Measurements from ENCODE around the gene SPTLC2. TPM values are rescaled to one million over a fixed set of nuclear protein-coding genes. Genes with fewer than 3 reads are reported as not detected.

The SPTLC2 gene
- total RNA-seq, 4 donors from 2014 or later: 23.5 to 73.6 (median 52.3) TPM

- DNase-seq (ENCODE audit: low spot score): no peak
- ATAC-seq (ENCODE audit: low FRiP score): peak; percentile 57
- TF ChIP-seq CTCF (IDR thresholded peaks at IDR 0.05): no peak
Observed at GRCh38 chr14:77565289-77565993, 51.0 kb downstream of the SPTLC2 start.

GRCh38 chr14:77562681-77563080, 53.8 kb downstream of the SPTLC2 start:
- no peak for ATAC-seq (ENCODE audit: low FRiP score)
- no peak for DNase-seq (ENCODE audit: low spot score)
- TF ChIP-seq CTCF (IDR thresholded peaks at IDR 0.05): no peak

DNA sequence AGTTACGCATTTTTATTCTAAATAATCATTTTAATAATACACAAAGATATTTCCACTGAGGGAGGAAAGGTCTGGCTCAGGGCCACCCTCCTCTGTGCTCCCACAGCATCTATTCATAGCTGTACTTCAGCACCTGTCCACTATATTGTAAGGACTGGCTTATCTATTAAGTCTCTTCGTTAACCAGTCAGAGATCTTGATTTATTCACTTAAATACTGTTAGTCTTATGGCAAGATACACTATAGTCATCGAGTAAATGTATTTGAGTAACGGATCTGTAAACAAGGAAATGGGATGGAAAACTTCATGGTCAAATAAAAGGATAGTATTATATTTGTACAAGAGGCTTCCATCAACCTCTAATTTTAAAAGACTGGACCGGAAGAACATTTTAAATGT, 54.6 kb downstream of the SPTLC2 start:
- TF ChIP-seq CTCF (IDR thresholded peaks at IDR 0.05): no peak
- ATAC-seq (ENCODE audit: low FRiP score) (no peak), DNase-seq (ENCODE audit: low spot score) (no peak)

DNA sequence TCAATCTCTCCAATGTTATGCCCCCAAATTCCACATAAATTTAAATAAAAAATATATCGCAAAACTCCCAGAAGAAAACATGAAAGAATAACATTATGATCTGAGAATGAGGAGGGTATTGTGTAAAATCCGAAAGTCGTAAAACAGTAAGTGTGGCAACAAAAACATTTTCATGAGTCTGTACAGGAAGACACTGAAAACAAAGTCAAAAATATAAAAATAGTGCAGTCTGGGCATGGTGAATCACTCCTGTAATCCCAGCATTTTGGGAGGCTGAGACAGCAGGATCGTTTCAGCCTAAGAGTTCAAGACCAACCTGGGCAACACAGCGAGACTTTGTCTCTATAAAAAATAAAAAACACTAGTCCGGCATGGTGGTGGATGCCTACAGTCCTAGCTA, 57.1 kb downstream of the SPTLC2 start:
- ATAC-seq (ENCODE audit: low FRiP score) (no peak), DNase-seq (ENCODE audit: low spot score) (no peak)
- TF ChIP-seq CTCF (IDR thresholded peaks at IDR 0.05): no peak

DNA sequence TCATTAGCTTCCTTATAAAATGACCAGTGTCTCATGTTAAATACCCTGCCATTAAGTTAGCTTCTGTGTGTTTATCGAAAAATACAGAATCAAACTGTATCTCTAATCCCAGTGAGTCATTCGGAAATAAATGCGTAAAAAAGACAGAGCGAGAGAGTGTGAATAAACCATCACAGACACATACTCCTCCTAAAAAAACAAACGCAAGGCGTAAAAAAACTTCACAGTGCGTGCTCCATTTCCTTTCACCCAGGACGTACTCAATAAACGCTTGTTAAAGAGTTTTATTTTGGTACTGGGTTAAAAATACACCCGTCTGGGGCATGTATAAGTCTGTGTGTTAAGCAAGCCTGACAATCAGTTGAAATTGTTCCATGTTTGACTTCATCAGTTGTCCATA, 59.0 kb downstream of the SPTLC2 start:
- DNase-seq (ENCODE audit: low spot score): no peak
- TF ChIP-seq CTCF (IDR thresholded peaks at IDR 0.05): no peak
- no peak for ATAC-seq (ENCODE audit: low FRiP score)

DNA sequence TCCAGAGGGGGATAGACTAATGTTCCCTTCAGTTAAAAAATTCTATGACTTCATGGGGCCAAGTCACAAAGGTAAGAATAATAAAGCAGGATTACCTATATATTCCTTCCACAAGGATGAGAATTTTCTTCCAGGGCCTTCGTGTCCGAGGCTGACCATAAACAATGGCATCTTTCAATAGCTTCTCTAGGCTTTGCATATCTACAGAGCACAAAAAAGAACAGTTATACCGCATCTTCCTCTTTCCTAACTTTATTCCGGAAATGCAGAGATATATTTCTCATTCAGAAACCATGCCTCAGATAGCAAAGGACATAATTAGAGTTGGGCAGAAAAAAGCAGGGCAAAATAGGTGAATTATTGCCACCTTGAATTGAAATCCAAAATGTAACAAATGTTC, 59.5 kb downstream of the SPTLC2 start:
- TF ChIP-seq CTCF (IDR thresholded peaks at IDR 0.05): no peak
- no peak for ATAC-seq (ENCODE audit: low FRiP score)
- DNase-seq (ENCODE audit: low spot score): no peak

GRCh38 chr14:77554816-77555599, 61.4 kb downstream of the SPTLC2 start:
- TF ChIP-seq CTCF (IDR thresholded peaks at IDR 0.05): no peak
- ATAC-seq (ENCODE audit: low FRiP score): no peak
- no peak for DNase-seq (ENCODE audit: low spot score)

Data from omental fat pad (tissue), 4 donors.